ENCODE data around the gene PLB1.
"Not testable (repeated sequence)": the region's sequence is repeated elsewhere in the genome, so short reads cannot be mapped to it uniquely, and the experiment has no call there.

PLB1 gene

GRCh38 chr2:28652217-28652616 is 156.4 kb downstream of the PLB1 start:
- DNase-seq = no peak

DNA sequence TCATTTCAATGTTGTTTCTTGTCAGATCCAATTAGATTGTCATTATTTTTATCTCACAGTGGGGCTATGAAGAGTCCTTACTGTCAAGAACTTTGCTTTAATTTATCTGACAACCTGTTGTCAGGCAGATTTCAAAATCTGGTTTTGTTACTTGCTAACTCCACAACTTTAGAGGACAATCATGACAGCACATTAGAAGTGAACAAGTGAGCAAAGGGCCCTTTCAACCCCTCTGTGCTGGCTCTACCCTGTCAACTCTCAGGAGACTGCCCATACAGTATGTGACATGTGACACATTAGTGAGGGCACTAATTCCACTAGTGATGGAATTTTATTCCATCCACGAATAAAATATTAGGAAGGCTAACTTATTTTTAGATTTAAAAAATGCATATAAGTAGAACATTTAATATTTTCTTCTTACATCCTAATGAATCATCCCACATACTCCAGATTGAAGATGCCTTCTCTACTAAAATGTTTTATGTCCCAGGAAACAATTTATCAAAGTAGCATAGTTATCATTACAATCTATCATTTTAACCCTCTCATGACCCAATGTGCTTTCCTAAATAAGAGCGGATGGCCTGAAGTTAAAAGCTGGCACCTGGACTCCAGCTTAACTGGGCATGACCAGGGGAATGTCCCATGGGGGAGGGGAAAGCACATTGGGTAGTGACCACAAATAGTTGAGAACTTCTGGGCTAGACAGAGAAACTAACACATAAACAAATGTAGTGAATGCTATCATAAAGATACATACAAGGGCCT is 158.2 kb downstream of the PLB1 start:
- no peak for DNase-seq

DNA sequence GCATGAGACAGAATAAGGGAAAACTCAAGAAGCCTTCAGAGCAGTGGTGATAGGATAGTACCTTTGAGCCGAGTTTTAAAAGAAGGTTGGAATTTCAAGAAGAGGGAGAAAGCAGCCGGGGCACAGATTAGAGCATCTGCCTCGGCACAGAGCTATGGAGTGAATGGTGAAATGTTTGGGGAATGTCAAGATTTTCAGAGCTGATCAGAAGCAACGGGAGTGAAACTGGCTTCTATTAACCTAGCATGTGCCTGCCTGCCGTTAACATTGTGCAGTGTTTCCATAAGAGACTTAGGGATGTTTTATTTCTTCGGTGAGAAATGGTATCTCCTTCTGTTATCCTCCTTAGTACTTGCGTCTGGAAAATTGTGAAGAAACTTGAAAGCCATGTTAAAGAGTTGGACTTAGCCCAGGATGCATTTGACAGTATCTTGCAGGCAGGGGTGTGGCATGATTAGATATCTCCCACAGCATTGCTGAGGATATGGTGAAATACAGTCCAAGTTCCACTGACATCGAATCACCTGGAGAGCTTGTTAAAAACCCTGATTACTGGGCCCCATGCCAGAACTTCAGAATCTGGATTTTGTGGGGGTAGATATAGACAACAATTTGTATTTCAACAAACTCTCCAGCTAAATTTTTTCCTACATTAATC is 158.9 kb downstream of the PLB1 start:
- DNase-seq = no peak

DNA sequence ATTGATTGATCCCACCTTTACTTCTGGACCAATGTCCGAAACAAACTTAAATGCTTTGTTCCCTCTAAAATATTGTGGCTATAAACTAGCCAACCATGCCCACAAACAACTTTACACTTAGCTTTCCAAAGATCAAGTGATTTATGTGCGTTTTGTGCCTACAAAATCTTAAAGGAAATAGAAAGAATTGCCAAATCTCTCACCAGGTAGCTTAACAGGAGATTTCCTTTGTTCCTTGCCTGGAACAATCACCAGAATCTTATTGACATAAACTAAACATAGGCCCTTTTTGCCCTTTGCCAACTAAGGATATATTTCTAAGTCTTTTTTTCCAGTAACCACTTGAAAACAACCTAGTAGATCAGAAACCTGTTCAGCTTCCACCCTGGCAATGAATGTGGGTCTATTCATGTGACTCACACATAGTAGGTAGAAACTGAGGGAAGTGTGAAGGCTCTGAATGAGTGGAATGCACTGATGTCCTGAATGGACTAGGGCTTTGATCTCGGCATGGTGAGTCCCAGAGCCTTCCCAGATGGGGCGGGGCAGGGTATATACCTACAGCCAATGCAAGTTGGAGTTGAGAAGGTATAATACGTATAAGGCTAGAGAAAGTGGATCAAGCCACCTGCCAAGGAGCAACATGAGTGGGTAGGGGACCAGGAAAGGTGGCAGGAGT is 161.2 kb downstream of the PLB1 start:
- no peak for DNase-seq

DNA sequence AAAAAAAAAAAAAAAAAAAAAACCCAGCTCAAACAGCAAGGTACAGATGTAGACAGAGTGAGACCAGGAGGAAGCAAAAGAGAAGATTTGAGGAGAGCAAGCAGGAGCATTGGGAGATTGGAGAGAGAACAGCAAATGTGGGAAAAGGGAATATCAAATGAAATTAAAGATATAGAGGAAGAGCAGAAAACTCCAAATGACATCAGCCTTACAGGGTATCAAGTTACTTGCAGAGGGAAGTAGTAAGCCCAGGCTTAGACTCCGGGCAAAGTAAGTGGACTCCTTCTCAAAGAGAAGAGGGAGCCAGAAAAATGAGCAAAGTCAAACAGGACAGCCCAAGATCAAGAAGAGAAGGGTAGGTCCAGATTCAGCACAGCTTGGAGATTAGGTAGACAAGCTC is 162.5 kb downstream of the PLB1 start:
- no peak for DNase-seq

- DNase-seq = no peak
Measured at GRCh38 chr2:28659127-28659526, 163.3 kb downstream of the PLB1 start.

GRCh38 chr2:28661589-28662001 is 165.7 kb downstream of the PLB1 start:
- DNase-seq = no peak

GRCh38 chr2:28662044-28662443 is 166.2 kb downstream of the PLB1 start:
- no peak for DNase-seq

- DNase-seq = no peak
Measured at GRCh38 chr2:28662468-28663181, 166.8 kb downstream of the PLB1 start.

- DNase-seq = no peak
Measured at GRCh38 chr2:28663359-28663758, 167.5 kb downstream of the PLB1 start.

- no peak for DNase-seq
Measured at GRCh38 chr2:28664120-28664842, 168.4 kb downstream of the PLB1 start.

- DNase-seq = no peak
Measured at GRCh38 chr2:28665041-28665704, 169.3 kb downstream of the PLB1 start.

DNA sequence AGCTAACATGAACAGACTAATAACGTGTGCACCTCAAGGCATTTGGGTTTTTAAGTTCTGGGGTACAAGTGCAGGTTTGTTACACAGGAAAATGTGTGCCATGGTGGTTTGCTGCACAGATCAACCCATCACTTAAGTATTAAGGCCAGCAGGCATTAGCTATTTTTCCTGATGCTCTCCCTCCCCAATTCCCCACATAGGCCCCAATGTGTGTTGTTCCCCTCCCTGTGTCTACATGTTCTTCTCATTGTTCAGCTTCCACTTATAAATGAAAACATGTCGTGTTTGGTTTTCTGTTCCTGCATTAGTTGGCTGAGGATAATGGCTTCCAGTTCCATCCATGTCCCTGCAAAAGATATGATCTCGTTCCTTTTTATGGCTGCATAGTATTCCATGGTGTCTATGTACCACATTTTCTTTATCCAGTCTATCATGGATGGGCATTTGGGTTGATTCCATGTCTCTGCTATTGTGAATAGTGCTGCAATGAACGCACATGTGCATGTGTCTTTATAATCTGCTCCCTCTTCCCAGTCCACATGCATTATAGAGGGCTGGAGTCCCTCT is 170.0 kb downstream of the PLB1 start:
- not testable (repeated sequence) for DNase-seq

DNA sequence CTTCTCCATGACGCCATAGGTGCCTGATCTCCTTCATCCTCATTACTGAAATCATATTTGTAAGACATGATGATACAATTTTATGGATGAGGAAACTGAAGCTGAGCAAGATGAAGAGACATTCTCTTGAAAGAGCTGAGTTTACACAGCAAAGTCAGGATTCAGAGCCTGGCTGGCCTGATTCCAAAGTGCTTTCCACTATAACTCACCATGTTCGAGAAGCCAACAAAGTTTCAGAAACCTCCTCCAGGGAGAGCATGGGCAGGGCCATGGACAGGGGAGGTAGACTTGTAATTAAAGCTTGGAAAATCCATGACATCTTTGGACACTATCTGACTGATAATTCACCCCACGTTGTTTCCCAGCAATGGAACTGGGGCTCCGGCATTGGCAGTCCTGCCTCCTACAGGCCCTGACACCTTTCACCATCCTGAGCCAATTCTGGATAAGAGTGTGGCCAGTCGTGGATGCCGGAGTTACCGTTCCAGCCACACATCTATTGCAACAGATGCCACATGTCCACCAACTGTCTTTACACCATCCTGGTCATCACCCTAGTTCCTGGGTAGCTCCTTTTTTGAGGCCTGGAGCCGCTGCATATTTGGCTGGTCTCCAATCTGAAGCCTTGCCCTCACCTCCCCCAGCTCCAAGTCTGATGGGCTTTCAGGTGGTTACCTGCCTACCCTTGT is 170.8 kb downstream of the PLB1 start:
- no peak for DNase-seq

DNA sequence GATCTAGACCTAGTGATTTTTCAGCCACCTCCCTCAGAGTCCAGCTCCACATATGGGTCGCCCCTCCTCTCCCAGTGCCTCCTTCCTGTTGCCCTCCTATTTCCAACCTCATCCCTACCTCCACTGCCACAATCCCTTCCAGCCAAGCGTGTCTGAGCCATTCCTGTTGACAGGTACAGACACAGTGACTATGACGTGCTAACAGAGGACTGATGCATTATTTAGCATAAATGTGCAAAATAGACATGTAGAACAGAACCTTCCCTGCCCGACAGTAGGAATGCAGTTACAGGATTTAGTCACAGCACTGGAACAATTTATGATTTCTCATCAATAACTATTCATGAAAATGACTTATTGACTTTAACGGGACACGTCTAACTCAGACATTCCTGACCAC is 171.4 kb downstream of the PLB1 start:
- no peak for DNase-seq

GRCh38 chr2:28668106-28668814 is 172.4 kb downstream of the PLB1 start:
- no peak for DNase-seq

- no peak for DNase-seq
Measured at GRCh38 chr2:28668880-28669279, 173.0 kb downstream of the PLB1 start.

- no peak for DNase-seq
Measured at GRCh38 chr2:28670856-28671255, 175.0 kb downstream of the PLB1 start.

DNA sequence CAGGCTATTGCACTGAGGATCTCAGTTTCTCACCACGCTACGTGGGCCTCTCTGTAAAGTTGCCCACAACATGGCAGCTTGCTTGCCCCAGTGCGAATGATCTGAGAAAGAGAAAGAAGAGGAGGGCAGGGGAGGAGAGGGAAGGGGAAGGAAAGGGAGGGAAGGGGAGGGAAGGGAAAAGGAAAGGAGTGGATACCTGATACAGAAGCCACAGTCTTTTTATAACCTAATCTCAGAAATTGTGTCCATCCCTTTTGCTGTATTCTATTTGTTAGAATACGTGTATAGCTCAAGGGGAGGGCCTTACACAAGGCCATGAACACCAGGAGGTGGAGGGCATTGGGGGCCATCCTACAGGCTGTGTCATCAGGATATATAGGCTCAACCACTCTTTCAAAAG is 177.5 kb downstream of the PLB1 start:
- no peak for DNase-seq

GRCh38 chr2:28674062-28674712 is 178.3 kb downstream of the PLB1 start:
- DNase-seq = no peak
